IgD-negative memory B cell (primary cell): ENCODE measurements around the gene PSMD7. TPM values are rescaled to one million over a fixed set of nuclear protein-coding genes. Genes with fewer than 3 reads are reported as not detected.

ENCODE experiments used
- polyA plus RNA-seq: library from polyadenylated mRNA; unstranded; fragments of 300-500 nt; fragmentation: Illumina TruSeq; gene quantifications from one replicate; pipeline ENCODE4 v1.2.3, GENCODE V29; 2021

PSMD7 gene
- polyA plus RNA-seq, 1 donor from 2014 or later = 96.1 TPM

Other genes with a start within 250 kb of the PSMD7 start
- 1.7 TPM for gene NPIPB15, start 79.5 kb downstream of the PSMD7 start, polyA plus RNA-seq
- gene CLEC18B, start 124.7 kb downstream of the PSMD7 start, polyA plus RNA-seq = not detected